Measurements from ENCODE around the gene FRYL.

FRYL gene

DNA sequence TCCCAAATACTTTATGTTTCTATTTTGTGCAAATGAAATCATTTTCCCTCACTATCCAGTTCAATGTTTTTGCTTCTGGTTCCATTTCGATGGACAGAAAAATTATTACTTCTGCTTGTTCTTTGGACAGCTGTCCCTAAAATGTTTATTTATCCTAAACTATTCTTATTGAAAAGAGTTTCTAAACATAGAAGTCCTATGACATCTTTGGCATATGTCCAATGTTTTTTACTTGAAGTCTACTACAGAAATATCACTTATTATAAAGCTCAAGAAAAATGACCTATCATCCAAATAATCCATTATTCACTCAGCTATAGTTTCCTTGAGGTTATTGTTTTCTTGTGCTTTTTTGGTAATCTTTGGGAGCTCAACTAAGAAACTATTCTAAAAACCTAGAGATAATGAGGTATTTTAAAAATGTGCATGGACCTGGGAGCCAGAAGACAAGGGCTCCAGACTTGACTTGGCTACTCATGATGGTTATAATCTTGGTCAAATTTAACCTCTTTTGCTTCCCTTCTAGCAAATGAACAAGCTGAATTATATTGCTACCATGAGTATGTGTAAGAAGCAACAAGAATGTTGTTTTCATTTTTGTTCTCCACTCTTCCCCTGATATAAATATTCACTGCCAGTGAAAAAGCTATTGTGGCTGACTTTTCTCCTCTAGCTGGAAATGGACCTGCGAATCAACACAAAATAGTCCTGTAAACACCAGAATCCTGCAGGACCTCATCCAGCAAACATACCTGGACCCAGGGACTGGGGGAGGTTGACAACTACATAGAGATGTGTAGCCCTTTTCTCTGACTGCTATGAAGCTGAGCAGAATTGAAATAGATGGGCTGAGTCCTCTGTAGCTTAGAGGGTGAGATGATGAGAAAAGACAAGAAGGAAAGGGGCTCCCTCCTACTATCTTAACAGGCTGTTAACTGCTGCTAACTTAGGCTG lies 137.4 kb downstream of the FRYL start:
- no peaks in the 10 kb centered on the region for H3K4me1 ChIP-seq (ENCODE audit: insufficient read depth, low read length, severe bottlenecking)
- H2AFZ ChIP-seq (ENCODE audit: low read length), result no peak overlapping the region
- TF ChIP-seq, protein P1, sequence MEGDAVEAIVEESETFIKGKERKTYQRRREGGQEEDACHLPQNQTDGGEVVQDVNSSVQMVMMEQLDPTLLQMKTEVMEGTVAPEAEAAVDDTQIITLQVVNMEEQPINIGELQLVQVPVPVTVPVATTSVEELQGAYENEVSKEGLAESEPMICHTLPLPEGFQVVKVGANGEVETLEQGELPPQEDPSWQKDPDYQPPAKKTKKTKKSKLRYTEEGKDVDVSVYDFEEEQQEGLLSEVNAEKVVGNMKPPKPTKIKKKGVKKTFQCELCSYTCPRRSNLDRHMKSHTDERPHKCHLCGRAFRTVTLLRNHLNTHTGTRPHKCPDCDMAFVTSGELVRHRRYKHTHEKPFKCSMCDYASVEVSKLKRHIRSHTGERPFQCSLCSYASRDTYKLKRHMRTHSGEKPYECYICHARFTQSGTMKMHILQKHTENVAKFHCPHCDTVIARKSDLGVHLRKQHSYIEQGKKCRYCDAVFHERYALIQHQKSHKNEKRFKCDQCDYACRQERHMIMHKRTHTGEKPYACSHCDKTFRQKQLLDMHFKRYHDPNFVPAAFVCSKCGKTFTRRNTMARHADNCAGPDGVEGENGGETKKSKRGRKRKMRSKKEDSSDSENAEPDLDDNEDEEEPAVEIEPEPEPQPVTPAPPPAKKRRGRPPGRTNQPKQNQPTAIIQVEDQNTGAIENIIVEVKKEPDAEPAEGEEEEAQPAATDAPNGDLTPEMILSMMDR (IDR thresholded peaks at IDR 0.05; ENCODE audit: low read length), result no peak
- TF ChIP-seq EZH2 (IDR thresholded peaks at IDR 0.05; ENCODE audit: borderline replicate concordance, low read length), result no peak
- H3K9me3 ChIP-seq (ENCODE audit: low read length), result no peaks in the 10 kb centered on the region
- peaks cover 29% of the 10 kb centered on the region for H3K79me2 ChIP-seq (ENCODE audit: insufficient read depth, low read length)
- no peak overlapping the region for H3K4me3 ChIP-seq (ENCODE audit: low read depth, low read length, poor library complexity, severe bottlenecking)
- no peaks in the 10 kb centered on the region for H3K36me3 ChIP-seq (ENCODE audit: insufficient read depth, low read length)
- no peaks in the 10 kb centered on the region for H3K27me3 ChIP-seq (ENCODE audit: insufficient read depth, low read length)
- H4K20me1 ChIP-seq (ENCODE audit: insufficient read depth, low read length), result no peaks in the 10 kb centered on the region
- H3K4me2 ChIP-seq (ENCODE audit: low read length), result no peak overlapping the region
- no peak overlapping the region for H3K27ac ChIP-seq (ENCODE audit: low read depth, low read length, poor library complexity, severe bottlenecking)
- no peaks in the 10 kb centered on the region for H3F3A ChIP-seq (ENCODE audit: insufficient read depth, low read length)
- H3K9ac ChIP-seq (ENCODE audit: low read length), result no peak overlapping the region
- no peaks in the 10 kb centered on the region for H3K9me2 ChIP-seq (ENCODE audit: low read depth, low read length)

DNA sequence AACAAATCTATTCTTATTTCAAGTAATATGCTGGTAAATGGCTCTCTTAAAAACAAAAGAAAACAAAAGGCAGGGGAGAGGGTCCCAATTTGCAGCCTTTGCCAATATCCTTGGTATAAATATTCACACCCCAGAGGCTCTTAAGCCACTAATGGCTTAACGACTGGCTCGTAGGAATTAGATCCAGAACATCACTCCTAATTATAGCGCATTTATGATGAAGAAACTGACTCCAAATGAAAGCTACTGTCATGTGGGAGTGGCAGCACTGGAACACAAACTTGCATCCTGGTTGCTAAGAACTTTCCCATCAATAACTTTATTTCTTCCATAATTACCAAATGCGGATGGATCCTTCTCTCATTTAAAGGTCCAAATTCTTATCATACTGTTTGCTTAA lies 138.7 kb downstream of the FRYL start:
- Histone ChIP-seq H3K36me3 (ENCODE audit: insufficient read depth, low read length) (no peaks in the 10 kb centered on the region), H3K27ac (ENCODE audit: low read depth, low read length, poor library complexity, severe bottlenecking) (no peak overlapping the region), H4K20me1 (ENCODE audit: insufficient read depth, low read length) (no peaks in the 10 kb centered on the region), H3F3A (ENCODE audit: insufficient read depth, low read length) (no peaks in the 10 kb centered on the region), H2AFZ (ENCODE audit: low read length) (no peak overlapping the region), H3K9me2 (ENCODE audit: low read depth, low read length) (no peaks in the 10 kb centered on the region), H3K9ac (ENCODE audit: low read length) (no peak overlapping the region), H3K4me1 (ENCODE audit: insufficient read depth, low read length, severe bottlenecking) (no peaks in the 10 kb centered on the region), H3K79me2 (ENCODE audit: insufficient read depth, low read length) (peaks cover 33% of the 10 kb centered on the region), H3K27me3 (ENCODE audit: insufficient read depth, low read length) (no peaks in the 10 kb centered on the region), H3K9me3 (ENCODE audit: low read length) (no peaks in the 10 kb centered on the region), H3K4me3 (ENCODE audit: low read depth, low read length, poor library complexity, severe bottlenecking) (no peak overlapping the region), H3K4me2 (ENCODE audit: low read length) (no peak overlapping the region)
- TF ChIP-seq EZH2 (IDR thresholded peaks at IDR 0.05; ENCODE audit: borderline replicate concordance, low read length), result no peak
- TF ChIP-seq, protein P1 (IDR thresholded peaks at IDR 0.05; ENCODE audit: low read length), result no peak

DNA sequence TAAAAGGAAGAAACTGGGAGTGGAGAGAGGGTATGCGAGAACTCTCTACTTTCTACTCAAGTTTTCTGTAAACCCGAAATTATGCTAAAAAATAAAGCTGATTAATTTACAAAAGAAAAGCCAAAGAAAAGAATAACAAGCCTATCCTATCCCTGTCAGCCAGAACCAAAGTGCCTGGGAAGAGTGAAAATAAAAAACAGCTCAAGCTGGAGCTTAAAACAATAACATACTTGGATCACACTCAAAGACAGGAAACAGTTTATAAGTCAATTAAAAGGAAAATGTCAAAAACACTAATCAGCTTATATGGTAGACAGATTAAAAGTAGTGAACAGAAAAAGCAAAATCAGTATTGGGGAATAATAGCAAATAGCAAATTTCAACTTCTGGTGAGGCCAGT lies 139.4 kb downstream of the FRYL start:
- no peaks in the 10 kb centered on the region for H4K20me1 ChIP-seq (ENCODE audit: insufficient read depth, low read length)
- H3K36me3 ChIP-seq (ENCODE audit: insufficient read depth, low read length), result no peaks in the 10 kb centered on the region
- no peak overlapping the region for H3K9ac ChIP-seq (ENCODE audit: low read length)
- H3F3A ChIP-seq (ENCODE audit: insufficient read depth, low read length), result no peaks in the 10 kb centered on the region
- H3K4me2 ChIP-seq (ENCODE audit: low read length), result no peak overlapping the region
- H3K27ac ChIP-seq (ENCODE audit: low read depth, low read length, poor library complexity, severe bottlenecking), result no peak overlapping the region
- H3K27me3 ChIP-seq (ENCODE audit: insufficient read depth, low read length), result no peaks in the 10 kb centered on the region
- no peak overlapping the region for H2AFZ ChIP-seq (ENCODE audit: low read length)
- no peak overlapping the region for H3K4me3 ChIP-seq (ENCODE audit: low read depth, low read length, poor library complexity, severe bottlenecking)
- H3K9me3 ChIP-seq (ENCODE audit: low read length), result no peaks in the 10 kb centered on the region
- H3K9me2 ChIP-seq (ENCODE audit: low read depth, low read length), result no peaks in the 10 kb centered on the region
- no peaks in the 10 kb centered on the region for H3K4me1 ChIP-seq (ENCODE audit: insufficient read depth, low read length, severe bottlenecking)
- TF ChIP-seq EZH2 (IDR thresholded peaks at IDR 0.05; ENCODE audit: borderline replicate concordance, low read length), result no peak
- TF ChIP-seq, protein P1 (IDR thresholded peaks at IDR 0.05; ENCODE audit: low read length), result no peak
- peaks cover 37% of the 10 kb centered on the region for H3K79me2 ChIP-seq (ENCODE audit: insufficient read depth, low read length)

Data from OCI-LY1 (cell line).